CD4-positive, alpha-beta T cell treated with Interleukin-12 subunit alpha and Interleukin-12 subunit beta, for 1 hour (primary cell): Measurements from ENCODE around the gene PAX5.

ENCODE experiments used
- DNase-seq: peaks from one replicate; pipeline ENCODE4 v3.0.0-alpha.2; 2020

The PAX5 gene

DNA sequence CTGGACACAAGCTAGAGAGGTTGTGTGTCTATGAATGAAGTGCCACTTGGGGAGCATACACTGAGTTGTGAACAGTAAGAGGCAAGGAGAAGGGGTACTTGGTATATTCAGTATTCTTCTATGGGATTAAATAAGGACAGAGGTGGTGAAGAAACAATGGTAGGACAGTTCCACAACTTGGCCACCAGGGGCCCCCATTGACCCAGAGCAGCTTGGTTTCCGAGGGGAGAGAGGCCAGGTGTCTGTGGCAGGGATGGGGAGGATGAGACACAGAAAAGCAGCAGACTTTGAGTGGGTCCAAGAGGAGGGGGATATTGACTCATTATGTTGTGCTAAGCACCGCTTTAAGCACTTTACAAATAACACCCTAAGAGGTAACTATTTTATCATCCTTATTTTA, 240.8 kb downstream of the PAX5 start:
- DNase-seq, result no peak

DNA sequence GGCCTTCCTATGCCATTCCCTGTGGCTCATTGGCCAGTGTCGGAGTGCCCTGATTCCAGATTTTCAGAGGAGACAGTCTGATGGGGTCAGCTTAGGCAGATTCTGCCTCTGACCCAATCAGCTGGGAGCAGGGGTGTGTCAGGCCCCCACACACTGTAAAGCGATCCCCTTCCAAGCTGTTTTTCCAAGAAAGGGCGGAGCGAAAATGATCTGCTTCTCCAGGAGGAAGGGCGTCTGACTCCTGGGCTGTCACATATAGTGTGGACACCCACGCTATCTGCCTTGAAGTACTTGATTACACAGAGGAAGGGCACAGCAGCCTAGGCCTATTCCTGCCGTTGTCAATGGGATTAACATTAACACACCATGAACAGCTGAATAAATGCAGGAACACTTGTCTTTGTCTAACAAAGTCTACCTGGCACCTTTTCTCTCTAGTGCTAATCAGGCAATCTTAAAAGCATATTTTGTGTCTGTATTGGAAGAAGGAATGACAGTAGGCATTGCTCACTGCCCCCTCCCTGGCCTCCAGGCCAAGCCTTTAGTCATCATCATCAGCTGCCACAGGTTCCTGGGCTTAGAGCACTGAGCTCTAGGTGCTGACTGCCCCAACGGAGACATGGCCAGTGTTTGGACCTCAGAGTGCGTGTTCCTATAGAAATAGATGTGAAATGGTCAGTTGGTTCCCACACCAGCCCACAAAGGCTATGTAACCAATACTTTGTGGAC, 242.7 kb downstream of the PAX5 start:
- DNase-seq, result no peak

DNA sequence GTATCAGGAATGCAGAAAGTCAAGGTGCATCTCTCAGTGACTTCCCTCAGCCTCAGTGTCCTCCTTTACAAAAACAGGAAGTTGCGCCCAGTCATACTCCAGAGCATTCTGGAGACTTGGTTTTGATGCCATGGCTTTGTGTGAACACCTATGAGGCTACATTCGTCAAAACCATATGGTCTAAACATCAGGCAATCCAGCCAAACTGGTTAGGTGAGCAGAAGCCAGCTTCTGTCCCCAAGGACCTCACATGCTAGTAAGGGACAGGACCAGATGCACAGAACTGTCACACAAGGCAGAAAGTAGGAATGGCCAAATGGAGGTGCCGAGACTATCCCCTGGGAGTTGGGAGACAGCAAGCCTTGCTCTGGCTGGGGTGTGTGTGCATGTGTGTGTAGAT, 244.2 kb downstream of the PAX5 start:
- no peak for DNase-seq

DNA sequence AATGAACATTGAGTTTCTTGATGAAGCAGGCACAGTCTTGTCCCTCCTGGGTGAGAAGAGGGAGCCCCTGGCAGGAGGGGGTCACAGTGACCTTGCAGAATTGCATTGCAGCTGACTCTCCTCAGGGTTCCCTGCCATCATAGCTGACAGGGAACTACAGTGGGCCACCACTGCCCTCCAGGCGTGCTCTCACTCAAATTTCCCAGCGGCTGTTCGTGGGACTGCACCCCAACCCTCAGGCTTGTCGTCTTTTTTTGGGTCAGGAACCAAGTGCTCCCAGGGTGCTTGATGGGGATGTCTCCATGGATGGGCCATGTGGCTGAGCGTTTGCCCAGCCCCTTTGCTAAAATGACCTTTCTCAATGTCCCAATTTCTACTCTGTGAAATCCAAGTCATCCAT, 245.5 kb downstream of the PAX5 start:
- no peak for DNase-seq

DNA sequence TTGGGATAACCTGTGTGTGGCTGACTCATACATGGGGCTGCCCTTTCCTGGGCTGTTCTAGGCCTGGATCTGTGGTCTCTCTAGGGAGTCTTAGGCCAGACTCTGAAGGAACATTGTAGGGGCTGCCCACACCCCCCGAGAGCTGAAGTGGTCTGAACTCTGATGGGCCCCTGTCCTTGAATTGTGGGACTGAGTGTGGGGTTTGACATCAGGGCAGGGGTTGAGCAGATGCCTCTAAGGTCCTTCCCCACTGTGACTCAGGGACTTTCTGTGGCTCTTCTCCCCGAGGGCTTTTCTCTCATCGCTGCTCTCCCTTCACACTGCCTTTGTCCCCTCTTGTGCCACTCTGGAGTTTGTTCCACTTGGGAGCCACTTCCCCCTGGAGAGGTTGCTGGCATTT, 246.4 kb downstream of the PAX5 start:
- DNase-seq, result no peak
